DMS153 treated with DMSO at 0.1 percent for 48 hours (cell line): Measurements from ENCODE around the gene CSRNP3.
A peak's percentile ranks its signal among the peaks of the same experiment; 100 is the strongest.

Source experiments
- DNase-seq: peaks from one replicate; lab custom pipeline; 2025; ENCODE audit not compliant: unreplicated experiment; lab: John Stamatoyannopoulos, UW

Gene CSRNP3

DNA sequence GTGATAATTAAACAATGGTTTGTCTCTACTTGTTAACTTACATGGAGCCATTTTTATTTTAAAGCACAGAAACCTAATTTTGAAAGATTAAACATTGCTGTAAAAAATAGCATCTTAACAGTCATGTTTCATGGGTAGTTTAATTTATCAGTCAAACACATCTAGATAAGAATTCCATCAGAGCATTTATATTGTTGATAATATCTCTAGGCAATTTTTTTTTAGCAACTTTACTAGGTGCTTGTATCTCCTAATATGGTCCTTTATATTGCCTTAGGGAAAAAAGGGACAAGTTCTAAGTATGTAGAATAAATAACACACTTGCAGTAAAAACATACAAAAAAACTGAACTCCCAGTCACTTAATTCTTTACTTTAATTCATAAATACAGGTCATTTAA lies 863 bp downstream of the CSRNP3 start:
- no peak for DNase-seq

GRCh38 chr2:165471349-165471950 lies 2.0 kb downstream of the CSRNP3 start:
- peak; percentile 20 for DNase-seq

DNA sequence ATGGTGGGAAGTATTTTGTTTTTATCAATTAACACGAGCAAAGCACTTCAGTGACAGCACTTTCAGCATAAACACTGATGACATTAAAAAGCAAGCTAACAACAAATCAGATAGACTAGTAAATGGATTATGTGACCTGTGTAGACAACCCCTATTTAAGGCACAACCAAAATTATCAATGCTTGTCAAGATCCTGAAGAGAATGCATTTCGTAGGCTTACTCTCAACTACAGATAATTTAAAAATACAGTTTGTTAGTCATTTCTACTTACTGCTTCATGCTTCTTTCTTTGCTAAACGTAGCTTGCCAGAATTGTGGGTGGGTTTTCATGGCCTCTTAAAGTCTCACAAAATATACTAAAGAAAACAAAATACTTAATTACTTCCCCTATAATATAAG lies 3.4 kb downstream of the CSRNP3 start:
- no peak for DNase-seq

- DNase-seq, result no peak
Measured at GRCh38 chr2:165474619-165475276, 5.2 kb downstream of the CSRNP3 start.

DNA sequence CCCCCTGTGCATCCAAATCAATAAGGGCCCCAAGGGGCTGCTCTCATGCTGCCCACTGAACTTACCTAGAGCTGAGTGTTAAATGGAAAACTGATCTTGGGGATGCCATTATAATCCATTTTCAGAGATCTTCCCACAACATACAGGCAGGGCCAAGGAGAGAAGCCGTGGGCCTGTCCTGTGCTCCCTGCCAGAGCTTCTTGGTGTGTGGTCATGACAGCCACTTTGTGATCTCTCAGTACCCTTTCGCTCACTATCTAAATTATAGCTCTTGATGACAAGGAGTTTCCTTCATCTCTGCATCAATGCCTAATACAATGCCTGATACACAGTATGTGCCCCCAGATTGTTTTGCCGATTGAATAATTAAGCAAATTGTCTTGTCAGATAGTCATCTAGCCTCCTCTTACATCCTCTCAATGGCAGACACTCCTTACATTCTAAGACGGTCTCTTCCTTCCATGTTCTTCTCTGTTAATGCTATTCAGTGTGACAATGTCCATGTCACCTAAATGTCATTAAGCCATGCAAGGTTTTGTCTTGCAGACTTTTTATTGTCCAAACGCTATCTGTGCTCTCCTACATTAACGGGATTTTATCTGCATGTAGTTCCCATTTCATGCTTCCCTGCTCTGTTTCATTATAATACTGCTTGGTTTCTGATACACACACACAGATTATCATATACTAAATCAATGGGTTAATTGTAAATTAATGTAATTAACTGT lies 5.9 kb downstream of the CSRNP3 start:
- no peak for DNase-seq

GRCh38 chr2:165479856-165480255 lies 10.4 kb downstream of the CSRNP3 start:
- no peak for DNase-seq

GRCh38 chr2:165494573-165494972 lies 25.1 kb downstream of the CSRNP3 start:
- no peak for DNase-seq

DNA sequence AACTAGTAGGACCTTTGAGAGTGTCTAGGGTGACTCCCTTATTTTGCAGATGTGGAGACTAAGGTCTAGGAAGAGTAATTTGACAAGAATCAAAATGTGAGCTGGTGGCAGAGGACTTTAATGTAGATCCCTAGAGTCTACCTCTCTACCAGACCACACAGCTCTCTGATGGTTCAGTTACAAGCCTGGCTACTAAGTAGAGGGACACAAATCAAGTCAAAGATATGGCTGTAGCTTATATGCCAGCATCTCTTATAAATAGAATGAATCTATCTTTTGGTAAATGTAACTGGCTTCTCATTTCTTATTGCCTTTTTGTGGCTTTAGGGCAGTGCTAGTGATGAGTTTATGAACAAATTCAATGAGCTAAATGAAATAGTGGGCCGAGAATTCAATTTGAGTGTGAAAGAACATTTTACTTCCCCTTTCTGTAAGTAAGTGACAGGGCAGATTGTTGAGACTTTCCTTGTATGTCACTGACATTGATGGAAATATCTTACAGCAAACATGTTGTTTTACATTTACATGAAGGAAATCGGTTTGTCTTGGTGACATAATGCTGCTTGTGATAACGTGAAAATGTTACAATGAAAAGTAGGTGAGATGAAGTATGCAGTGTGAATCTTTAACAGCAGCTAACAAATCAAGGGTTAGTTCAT lies 28.3 kb downstream of the CSRNP3 start:
- DNase-seq, result no peak

DNA sequence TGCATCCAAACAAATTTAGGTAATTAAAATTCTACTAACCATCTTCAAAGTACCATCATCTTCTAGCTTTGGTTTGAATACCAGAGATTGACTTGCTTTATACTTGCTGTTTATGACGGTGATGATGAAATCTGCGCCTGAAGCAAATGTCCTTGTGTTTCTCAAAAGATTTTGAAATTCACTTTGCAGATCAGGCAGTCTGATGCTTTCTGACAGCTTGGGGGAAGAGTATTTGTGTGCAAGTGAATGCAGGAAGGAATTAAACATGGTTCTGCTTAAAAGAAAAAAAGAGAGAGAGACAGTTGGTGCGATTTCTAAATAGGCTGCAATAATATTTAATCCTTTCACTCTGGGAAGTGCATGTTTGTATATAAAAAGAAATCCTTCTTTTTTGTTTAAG lies 29.6 kb downstream of the CSRNP3 start:
- DNase-seq, result no peak

DNA sequence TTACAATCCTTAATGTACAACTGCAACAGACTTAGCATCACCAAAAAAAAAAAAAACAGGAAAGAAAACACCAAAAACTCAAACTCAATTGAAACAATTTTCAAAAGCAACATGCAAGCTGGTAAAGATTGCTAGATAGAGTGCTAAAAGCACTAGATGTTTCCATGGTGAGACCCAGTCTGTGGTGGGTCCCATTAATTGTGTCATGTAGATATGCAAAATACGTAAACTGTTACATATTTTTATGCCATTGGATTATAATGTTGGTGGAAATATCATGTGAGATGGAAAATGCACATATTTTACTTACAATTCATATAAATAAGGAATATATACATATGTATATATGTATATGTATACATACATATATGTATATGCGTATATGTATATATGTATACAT lies 30.5 kb downstream of the CSRNP3 start:
- no peak for DNase-seq

DNA sequence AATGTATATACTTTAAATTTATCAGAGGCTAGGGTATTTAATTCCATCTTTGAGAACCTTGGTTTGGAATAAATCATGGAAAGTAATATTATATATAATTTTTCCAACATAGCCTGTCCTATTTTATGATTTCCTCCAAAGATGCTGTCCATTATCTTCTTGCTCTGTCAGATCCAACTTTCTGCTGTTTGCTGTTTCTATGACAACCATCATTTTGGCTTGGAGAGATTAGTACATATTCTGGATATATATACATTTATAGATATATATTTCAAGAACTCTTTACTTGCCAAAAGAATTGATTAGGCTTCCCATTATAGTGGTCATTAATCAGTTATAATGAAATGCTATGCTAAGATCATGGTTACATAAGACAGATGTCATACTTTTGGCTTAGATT lies 31.3 kb downstream of the CSRNP3 start:
- DNase-seq, result no peak

- no peak for DNase-seq
Measured at GRCh38 chr2:165505514-165505913, 36.0 kb downstream of the CSRNP3 start.

GRCh38 chr2:165508927-165509326 lies 39.4 kb downstream of the CSRNP3 start:
- DNase-seq, result no peak

GRCh38 chr2:165513479-165513878 lies 44.0 kb downstream of the CSRNP3 start:
- DNase-seq, result no peak

DNA sequence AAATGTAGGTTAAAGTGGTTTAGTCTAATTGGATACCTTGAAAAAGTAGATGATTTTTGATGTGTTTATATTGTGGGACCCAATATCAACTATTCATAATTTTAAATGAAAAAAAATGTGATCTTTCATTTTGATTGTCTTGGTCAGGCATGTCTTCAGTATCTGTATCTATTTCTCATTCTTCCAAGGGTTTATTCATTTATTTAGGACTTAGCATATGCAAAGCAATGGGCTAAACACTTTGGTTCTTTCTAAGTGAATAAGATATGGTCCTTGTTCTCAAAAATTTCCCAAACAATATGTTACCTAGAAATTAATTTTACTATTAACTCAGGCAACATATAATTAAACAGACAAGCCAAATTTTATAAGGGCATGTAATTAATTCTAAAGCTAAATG lies 49.1 kb downstream of the CSRNP3 start:
- no peak for DNase-seq

DNA sequence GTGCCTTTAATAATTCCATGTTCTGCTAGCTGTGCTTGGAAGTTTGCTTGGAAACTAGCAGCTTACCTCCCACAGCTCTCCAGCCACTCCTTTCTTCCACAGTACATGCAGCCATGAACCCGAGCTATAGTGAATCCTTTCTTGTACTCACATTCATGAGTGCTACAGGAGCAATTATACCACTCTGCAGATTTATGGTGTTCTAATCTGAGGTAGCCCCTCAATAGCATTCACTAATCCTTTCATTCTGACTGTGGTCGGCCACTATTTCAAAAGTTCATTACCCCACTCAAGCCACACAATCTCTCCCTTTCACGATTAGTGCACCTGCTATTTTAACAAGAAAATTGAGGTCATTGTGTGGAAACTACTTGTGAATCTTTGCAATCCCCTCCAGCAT lies 53.2 kb downstream of the CSRNP3 start:
- no peak for DNase-seq

DNA sequence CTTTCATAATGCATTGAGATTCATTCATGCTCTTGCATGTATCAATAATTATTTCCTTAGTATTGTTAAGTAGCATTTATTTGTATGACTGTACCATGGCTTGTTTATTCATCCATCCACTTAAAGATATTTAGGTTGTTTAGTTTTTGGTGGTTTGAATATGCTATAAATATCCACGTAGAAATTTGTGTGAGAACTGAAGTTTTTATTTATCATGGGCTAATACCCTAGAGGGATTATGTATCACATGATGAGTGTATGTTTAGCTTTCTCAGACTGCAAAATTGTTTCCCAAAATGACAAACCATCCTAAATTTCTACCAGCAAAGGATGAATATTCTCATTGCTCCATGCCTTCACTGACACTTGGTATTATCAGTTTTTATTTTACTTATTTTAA lies 55.2 kb downstream of the CSRNP3 start:
- DNase-seq, result no peak

- DNase-seq, result no peak
Measured at GRCh38 chr2:165528691-165529090, 59.2 kb downstream of the CSRNP3 start.

GRCh38 chr2:165529130-165529529 lies 59.6 kb downstream of the CSRNP3 start:
- DNase-seq, result no peak

DNA sequence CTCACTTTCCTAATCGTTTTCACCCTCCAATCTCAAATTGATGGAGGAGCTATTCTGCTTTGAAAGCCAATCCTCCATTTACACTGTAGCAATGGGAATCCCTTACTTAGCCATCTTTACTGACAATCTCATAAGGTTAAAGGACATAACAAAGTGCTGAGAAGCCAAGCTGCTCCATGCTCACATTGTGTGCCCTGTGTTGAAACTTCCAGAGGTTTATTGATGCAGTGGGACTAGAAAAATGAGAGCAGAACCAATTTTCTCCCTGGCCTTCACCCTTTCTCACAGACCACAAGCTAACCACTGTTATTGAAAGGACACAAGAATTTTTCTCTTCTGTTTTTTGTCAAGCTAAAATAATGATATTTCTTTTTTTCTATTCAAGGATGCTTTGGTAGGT lies 63.8 kb downstream of the CSRNP3 start:
- DNase-seq, result no peak

- DNase-seq, result no peak
Measured at GRCh38 chr2:165535471-165535870, 66.0 kb downstream of the CSRNP3 start.
